ENCODE measurements around the gene ALPI.
A peak's percentile ranks its signal among the peaks of the same experiment; 100 is the strongest.
"Not testable (repeated sequence)": the region's sequence is repeated elsewhere in the genome, so short reads cannot be mapped to it uniquely, and the experiment has no call there.

ALPI gene

DNA sequence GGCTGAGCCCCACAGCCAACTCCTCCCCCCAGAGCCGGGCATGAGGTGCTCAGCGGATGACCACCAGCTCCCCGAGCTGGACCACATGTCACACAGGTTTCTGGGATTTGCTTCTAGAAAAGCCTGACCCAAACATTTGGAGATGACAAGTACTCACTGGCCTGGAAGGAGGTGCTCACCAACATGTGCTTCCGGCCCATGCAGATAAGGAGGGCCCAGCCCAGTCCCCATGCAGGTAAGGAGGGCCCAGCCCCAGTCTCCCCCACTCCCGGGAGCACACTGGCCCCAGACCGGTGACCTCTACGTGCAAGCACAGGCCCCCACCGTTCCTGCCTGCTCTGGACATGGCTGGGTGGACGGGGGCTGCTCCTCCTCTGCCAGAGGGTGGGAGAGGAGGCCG, 14.0 kb upstream of the ALPI start:
- not testable (repeated sequence) for DNase-seq (ENCODE audit: low read depth in 3 of 3)

GRCh38 chr2:232442431-232442830, 13.5 kb upstream of the ALPI start:
- DNase-seq (ENCODE audit: low read depth in 3 of 3): not testable (repeated sequence)

GRCh38 chr2:232443047-232443446, 12.9 kb upstream of the ALPI start:
- not testable (repeated sequence) for DNase-seq (ENCODE audit: low read depth in 3 of 3)

DNA sequence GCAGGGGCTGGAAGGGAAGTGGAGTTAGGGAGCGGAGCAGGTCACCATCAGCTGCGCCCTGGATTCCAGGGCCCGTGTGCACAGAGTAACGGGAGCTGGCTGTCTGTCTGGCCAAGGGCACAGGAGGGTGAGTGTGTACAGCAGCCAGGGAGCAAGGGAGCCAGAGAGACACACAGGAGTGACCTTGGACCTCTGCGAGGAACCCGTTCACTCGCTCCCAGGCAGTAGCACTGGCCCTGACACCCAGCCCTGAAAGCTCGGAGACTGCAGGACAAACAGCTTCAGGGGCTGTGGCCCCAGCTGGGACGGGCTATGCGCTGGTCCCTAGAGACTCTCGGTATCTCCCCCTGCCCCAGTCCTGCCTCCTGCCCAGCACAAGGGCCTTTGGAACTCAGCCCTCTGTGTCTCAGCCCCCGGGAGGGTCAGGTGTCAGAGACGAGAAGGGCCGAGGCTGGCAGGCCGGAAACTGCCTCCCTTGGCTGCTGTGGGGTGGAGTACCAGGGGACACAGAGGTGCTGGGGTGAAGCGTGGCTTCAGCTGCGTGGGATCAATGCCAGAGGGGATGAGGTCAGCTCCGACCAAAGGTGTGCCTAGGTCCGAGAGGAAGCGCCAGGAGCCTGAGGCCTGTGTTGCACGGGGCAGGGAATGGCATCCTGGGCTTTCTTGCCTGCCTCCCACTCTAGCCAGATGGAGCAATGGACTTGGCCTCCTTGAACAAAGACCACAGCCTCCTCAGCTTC, 12.1 kb upstream of the ALPI start:
- not testable (repeated sequence) for DNase-seq (ENCODE audit: low read depth in 3 of 3)

DNA sequence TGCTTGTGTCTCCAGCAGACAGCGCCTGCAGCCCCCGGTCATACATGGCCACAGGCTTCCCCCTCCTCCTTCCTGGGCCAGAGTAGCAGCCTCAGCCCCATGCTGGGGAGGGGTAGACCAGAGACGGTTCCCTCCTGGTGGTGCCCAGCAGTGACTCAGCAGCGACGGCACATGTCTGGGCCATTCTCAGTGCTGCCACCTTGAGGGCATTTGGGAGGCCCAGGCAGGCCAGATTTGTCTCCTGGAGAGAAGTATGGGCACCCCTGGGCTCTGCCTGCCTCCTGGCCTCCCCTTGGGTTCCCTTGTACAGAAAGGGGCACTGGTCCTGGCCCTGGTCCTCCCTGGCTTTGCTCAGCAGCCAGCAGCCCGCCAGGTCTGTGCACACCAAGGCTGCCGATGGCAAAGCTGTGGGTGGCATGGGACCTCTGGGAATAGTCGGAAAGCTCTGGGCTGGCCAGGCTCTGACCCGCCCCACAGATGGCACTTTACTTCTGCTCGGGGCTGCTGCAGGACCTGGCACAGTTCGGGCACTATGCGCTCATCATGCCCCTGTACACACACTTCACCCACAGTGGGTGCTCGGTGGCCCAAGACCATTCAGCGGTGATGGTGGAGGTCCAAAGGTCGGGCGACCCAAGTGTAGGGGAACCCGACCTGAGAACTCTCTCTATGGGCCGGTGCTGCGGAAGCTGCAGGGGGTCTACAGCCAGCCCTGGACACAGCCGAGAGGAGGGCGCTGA, 11.4 kb upstream of the ALPI start:
- DNase-seq (ENCODE audit: low read depth in 3 of 3): peak; percentile 48 to 73 (median 59)

GRCh38 chr2:232445149-232445885, 10.6 kb upstream of the ALPI start:
- not testable (repeated sequence) for DNase-seq (ENCODE audit: low read depth in 3 of 3)

GRCh38 chr2:232446266-232446777, 9.6 kb upstream of the ALPI start:
- DNase-seq (ENCODE audit: low read depth in 3 of 3): not testable (repeated sequence)

DNA sequence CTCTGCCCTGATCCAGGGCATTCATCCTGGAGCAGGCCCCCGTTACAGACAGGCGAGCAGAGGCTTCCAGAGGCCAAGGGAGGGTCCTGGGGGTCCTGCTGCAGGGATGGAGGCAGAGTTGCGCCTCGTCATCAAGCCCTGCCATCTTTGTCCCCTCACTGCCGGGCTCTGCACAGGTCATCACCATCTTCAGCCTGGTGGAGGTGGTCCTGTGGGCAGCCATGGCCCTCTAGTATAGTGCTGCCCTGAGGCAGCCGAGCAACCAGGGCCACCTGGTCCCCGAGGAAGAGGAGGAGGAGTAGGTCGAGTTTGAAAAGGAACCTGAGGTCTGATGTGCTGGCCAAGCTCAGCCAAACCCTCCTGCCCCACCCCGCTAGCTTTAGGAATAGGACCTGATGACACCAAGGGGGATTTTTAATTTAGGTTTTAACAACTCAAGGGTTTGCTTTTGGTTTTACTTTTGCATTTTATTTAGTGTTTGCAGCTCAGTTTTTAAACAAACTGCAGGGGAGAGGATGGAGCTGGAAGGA, 8.8 kb upstream of the ALPI start:
- DNase-seq (ENCODE audit: low read depth in 3 of 3): no peak

- no peak for DNase-seq (ENCODE audit: low read depth in 3 of 3)
Observed at GRCh38 chr2:232447638-232448303, 8.2 kb upstream of the ALPI start.

DNA sequence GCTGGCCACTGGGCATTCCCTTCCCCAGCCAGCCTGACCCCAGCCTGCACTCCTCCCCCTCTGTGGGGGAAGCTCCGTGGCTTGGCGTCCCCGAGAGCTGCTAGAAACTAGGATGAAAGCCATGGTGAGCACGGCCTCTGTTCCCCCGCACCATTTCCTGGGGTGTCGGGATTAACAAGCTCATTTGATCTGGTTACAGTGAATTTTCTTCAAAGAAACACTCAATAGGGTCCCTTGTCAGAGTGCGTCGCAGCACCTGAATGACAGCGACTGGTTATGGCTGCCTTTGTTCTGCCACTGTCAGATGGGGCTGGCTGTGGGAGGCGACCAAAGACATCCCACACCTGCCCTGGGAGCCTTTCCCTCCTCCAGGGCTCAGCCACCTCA, 7.7 kb upstream of the ALPI start:
- no peak for DNase-seq (ENCODE audit: low read depth in 3 of 3)

DNA sequence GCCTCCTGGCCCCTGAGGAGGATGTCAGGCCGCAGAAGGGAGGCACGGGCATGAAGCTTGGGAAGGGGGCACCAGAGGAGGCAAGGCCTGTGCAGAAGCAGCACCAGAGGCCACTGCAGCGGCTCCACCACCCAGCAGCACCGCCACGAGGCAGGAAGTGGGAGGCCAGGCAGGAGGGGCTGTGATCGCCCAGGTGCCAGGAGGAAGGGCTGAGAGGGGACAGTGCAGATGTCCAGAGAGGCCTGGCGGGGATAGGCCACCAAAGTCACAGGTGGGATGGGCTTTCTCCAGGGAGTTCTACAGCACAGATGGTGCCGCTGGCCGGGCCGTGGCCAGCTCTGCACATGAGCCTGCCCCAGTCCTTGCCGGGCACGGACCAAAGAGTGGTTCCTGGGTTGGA, 6.0 kb upstream of the ALPI start:
- DNase-seq (ENCODE audit: low read depth in 3 of 3): no peak

GRCh38 chr2:232451645-232452044, 4.3 kb upstream of the ALPI start:
- DNase-seq (ENCODE audit: low read depth in 3 of 3): not testable (repeated sequence)

DNA sequence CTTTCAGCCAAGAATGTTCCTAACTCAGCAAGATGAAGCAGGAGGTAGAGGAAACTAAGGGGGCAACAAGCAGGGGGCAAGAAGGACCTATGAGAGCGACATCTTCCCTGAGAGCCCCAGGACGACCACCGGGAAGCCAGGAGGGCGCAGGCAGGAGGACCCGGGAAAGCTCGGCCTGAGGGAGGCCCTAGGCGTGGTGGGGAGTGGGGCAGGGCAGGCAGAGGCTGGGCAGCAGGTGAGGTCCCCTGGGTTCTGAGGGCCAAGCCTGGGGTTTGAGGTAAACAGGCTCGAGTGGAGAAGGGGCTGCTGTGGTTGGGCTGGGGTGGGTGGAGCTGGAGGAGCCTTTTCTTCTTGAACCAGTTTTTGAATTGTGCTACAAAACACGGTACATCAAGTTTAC, 1.3 kb upstream of the ALPI start:
- no peak for DNase-seq (ENCODE audit: low read depth in 3 of 3)

DNA sequence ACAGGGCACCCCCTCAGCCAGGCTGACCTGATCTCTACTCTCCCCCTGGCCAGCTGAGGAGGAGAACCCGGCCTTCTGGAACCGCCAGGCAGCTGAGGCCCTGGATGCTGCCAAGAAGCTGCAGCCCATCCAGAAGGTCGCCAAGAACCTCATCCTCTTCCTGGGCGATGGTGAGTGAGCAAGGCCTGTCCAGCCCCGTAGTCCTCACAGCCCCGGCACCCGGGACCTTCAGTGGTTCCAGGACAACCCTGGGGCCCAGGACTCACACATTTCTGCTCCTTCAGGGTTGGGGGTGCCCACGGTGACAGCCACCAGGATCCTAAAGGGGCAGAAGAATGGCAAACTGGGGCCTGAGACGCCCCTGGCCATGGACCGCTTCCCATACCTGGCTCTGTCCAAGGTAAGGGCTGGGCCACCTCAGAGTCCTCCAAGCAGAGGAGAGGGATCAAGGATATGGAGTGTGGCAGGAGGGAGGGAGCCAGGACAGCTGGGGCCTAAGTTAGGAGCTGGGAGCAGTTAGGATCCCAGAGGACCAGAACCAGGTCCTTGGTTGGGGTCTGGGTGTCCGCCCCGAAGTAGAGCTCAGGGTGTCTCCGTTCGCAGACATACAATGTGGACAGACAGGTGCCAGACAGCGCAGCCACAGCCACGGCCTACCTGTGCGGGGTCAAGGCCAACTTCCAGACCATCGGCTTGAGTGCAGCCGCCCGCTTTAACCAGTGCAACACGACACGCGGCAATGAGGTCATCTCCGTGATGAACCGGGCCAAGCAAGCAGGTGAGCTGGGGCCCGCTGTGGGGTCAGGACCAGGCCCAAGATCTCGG, 555 bp downstream of the ALPI start:
- DNase-seq (ENCODE audit: low read depth in 3 of 3): no peak

DNA sequence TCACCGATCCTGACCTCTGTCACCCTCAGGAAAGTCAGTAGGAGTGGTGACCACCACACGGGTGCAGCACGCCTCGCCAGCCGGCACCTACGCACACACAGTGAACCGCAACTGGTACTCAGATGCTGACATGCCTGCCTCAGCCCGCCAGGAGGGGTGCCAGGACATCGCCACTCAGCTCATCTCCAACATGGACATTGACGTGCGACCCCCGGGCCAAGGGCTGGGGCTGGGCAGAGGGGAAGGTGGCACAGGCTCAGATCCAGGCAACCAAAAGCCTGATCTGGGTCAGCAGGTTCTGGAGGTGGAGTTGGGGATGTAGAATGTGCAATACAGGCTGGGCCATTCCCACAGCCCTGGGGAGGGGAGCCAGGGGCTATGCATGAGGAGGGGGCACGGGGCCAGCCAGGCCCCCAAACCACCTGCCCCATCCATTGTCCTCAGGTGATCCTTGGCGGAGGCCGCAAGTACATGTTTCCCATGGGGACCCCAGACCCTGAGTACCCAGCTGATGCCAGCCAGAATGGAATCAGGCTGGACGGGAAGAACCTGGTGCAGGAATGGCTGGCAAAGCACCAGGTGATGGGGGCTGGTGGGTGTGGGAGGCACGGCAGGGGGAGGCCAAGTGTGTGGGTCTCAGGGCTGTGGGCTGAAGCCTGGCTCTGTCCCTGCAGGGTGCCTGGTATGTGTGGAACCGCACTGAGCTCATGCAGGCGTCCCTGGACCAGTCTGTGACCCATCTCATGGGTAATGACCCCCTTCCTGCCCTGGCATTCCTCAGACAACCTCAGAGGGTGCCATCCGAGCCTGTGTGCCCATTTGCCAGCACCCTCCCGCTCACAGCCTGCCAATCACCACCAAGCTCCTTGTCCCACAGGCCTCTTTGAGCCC, 1.4 kb downstream of the ALPI start:
- DNase-seq (ENCODE audit: low read depth in 3 of 3): no peak

DNA sequence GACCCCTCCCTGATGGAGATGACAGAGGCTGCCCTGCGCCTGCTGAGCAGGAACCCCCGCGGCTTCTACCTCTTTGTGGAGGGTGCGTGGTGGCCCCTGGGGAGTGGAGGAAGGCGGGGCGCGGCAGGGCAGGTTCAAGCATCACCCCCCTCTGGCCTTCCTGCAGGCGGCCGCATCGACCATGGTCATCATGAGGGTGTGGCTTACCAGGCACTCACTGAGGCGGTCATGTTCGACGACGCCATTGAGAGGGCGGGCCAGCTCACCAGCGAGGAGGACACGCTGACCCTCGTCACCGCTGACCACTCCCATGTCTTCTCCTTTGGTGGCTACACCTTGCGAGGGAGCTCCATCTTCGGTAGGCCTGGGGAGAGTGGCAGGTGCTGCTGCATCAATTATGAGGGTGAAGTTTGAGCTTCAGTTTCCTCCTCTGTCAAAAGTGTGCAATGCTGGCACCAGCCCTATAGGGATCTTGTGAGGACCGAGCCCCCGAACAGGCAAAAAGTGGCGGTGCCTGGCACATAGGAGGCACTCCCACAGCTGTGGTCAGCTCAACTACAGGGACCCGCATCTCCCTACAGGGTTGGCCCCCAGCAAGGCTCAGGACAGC, 2.2 kb downstream of the ALPI start:
- no peak for DNase-seq (ENCODE audit: low read depth in 3 of 3)

DNA sequence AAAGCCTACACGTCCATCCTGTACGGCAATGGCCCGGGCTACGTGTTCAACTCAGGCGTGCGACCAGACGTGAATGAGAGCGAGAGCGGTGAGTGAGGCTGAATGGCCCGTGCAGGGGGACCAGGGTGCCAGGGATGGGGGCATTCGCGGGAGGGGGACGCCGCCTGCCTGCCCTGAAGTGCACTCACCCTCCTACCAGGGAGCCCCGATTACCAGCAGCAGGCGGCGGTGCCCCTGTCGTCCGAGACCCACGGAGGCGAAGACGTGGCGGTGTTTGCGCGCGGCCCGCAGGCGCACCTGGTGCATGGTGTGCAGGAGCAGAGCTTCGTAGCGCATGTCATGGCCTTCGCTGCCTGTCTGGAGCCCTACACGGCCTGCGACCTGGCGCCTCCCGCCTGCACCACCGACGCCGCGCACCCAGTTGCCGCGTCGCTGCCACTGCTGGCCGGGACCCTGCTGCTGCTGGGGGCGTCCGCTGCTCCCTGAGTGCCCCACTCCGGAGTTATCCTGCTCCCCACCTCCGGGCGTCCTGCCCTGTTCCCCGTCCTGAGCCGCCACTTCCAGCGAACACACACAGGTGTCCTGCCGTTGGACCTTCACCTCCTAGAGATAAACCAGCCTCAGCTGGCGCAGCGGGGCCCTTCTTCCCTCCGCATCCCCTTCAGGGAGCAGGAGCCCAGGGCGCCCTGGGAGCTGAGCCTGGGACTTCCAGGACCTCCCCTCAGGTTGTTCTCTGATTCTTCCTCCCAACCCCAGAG, 2.9 kb downstream of the ALPI start:
- DNase-seq (ENCODE audit: low read depth in 3 of 3): no peak

GRCh38 chr2:232459419-232460035, 3.6 kb downstream of the ALPI start:
- DNase-seq (ENCODE audit: low read depth in 3 of 3): no peak

Measured in stimulated activated CD4-positive, alpha-beta T cell treated with anti-CD3 and anti-CD28 coated beads, TNF-alpha, amount 100 ng/mL, for 24 hours (primary cell).